Middle frontal gyrus (tissue), 1 donor: Measurements from ENCODE around the gene VASH2.

Experiments used
- DNase-seq: peaks from one replicate; pipeline ENCODE4 v3.0.0-alpha.2; 2015; ENCODE audit warnings: low spot score; ENCODE audit errors: extremely low spot score

Gene VASH2

DNA sequence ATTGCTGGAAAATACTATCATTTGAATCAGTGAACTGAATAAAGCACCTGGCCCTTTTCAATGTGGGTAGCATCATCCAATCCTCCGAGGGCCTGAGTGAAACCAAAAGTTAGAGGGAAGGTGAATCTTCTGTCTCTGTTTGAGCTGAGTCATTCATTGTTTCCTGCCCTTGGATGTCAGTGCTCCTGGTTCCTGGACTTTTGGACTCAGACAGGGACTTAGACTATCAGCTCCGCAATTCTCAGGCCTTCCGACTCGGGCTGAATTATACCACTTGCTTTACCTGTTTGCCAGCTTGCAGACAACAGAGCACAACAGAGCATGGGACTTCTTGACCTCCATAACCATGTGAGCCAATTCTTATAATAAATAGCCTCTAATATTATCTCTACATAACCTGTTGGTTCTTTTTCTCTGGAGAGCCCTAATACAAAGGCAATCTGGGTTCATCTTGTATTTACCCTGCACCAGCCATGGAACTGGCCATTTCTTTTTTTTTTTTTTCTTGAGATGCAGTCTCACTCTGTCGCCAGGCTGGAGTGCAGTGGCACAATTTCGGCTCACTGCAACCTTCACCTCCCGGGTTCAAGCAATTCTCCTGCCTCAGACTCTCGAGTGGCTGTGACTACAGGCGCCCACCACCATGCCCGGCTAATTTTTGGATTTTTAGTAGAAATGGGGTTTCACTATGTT is 19.2 kb upstream of the VASH2 start:
- DNase-seq = no peak

- no peak for DNase-seq
These were observed 16.4 kb upstream of the VASH2 start for GRCh38 chr1:212933815-212934471.

- DNase-seq = no peak
These were observed 14.9 kb upstream of the VASH2 start for GRCh38 chr1:212935387-212935981.

GRCh38 chr1:212937034-212937433 is 13.3 kb upstream of the VASH2 start:
- DNase-seq = no peak

- no peak for DNase-seq
These were observed 11.5 kb upstream of the VASH2 start for GRCh38 chr1:212938846-212939245.

GRCh38 chr1:212941452-212941851 is 8.9 kb upstream of the VASH2 start:
- no peak for DNase-seq

- no peak for DNase-seq
These were observed 7.5 kb upstream of the VASH2 start for GRCh38 chr1:212942679-212943392.

DNA sequence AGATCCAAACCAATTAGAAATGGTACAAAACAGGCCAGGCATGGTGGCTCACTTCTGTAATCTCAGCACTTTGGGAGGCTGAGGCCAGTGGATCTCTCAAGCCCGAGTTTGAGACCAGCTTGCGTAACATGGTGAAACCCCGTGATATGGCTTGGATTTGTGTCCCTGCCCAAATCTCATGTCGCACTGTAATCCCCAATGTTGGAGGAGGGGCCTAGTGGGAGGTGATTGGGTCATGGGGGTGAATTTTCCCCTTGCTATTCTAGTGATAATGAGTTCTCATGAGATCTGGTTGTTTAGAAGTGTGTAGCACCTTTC is 7.0 kb upstream of the VASH2 start:
- DNase-seq = no peak

- DNase-seq = no peak
These were observed 6.0 kb upstream of the VASH2 start for GRCh38 chr1:212944229-212944901.

DNA sequence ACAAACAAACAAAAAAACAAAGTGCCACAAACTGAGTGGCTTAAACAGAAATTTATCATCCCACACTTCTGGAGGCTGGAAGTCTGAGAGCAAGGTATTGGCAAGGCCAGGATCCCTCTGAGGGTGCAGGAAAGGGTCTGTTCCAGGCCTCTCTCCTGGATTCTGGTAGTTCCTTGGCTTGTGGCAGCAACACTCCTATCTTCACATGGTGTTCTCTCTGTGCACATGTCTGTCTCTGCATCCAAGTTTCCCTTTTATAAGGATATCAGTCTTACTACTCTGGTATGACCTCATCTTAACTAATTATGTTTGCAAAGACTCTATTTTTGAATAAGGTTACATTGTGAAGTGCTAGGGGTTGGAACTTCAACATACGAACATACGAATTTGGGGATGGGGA is 5.3 kb upstream of the VASH2 start:
- no peak for DNase-seq

DNA sequence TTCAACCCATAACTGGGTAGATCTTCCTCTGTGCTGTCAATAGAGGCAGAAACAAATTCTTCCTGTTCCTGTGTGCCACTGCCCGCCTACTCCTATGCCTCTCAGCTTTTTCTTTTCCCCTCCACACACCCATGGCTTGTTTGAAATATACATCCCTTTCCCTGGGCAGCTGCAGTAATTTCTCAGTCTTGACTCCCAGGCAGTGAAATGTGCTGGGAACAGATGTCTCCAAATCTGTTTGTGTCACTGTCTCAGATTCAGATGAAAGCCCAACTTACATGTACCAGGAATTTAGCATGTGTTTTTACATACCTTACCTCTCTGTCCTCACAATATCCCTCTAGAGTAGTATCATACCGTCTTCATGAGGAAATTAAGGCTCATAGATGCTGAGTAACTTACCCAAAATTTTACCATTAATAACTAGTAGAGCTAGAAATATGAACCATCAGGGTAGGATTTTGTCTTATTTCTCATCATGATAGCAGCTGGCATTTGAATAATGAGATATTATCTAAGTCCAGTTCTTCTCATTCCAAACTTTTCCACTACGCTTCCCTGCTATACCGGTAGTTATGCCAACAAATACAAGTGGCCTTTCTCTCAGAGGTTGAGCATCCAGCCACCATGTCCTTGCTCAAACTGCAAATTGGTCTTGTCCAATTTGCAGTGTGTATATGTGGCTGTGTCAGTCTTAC is 4.7 kb upstream of the VASH2 start:
- DNase-seq = no peak

- no peak for DNase-seq
These were observed 3.5 kb upstream of the VASH2 start for GRCh38 chr1:212946872-212947271.

GRCh38 chr1:212949771-212950170 is 570 bp upstream of the VASH2 start:
- no peak for DNase-seq

GRCh38 chr1:212951126-212951946 is 995 bp downstream of the VASH2 start:
- DNase-seq = no peak

DNA sequence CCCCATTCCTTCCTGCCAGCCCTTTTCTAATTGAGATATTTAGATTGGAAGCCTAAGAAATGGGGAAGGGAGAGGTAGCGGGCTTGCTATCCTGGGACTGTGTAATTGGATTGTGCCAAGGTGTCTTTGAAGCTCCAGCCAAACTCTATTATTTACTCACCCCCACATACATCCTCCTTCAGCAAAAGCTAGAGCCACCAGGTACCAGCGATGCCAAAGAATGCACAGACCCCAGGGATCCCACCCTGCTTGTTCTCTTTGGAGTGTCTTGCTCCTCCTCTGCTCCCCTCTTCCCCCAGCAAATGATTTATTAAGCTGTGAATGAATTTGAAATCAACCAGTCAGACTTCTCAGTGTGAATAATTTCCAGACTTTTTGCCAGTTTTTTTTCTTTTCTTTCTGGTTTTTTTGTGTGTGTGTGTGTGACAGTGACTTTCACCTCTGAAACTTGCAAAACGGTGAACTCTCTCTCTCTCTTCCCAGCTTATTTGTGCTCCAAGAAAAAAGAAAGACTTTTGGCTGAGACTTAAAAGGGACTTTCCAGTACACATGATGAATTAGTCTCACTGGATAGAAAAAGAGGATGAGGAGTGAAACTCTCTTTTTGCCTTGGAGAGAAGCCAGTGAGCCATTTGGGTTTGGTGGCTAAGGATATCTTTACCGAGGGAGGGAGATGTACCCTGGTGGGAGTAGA is 1.8 kb downstream of the VASH2 start:
- DNase-seq = no peak

DNA sequence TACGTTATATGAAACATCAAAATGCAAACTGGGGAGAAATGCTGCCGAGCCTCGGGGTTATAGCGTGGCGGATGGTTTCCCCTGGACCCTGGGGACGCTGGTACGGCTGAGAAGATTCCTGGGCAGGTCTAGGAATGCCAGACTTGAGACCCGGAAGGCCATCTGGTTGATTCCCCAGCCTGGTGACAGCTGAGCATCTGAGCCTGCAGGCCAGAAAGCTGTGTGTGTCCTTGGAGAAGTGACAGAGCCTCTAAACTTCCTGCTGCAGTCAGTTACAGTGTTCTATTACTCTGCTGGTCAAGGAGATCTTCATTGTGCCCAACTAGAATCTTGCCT is 2.3 kb downstream of the VASH2 start:
- no peak for DNase-seq

- no peak for DNase-seq
These were observed 3.0 kb downstream of the VASH2 start for GRCh38 chr1:212953321-212953720.

DNA sequence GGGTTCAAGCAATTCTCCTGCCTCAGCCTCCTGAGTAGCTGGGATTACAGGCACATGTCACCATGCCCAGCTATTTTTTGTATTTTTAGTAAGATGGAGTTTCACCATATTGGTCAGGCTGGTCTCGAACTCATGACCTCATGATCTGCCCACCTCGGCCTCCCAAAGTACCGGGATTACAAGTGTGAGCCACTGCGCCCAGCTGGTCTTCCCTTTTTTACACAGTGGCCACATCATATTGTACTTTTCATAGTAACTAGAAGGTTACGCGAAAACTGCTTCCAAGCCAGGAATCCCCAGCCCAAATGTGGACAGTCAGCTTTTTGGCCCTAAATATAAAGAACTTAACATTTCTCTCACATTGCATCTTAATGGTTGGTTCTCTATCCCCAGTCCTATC is 4.2 kb downstream of the VASH2 start:
- DNase-seq = no peak

GRCh38 chr1:212955098-212955497 is 4.8 kb downstream of the VASH2 start:
- no peak for DNase-seq
